ENCODE results near the gene RAB12. TPM values are rescaled to one million over a fixed set of nuclear protein-coding genes. Genes with fewer than 3 reads are reported as not detected.
"Not testable (repeated sequence)": the region's sequence is repeated elsewhere in the genome, so short reads cannot be mapped to it uniquely, and the experiment has no call there.

The RAB12 gene
- polyA plus RNA-seq, 1 experiment = 35.4 TPM

- Histone ChIP-seq H3K9me3 (ENCODE audit: control insufficient read depth, insufficient read depth, low read length) (no peaks in the 10 kb centered on the region), H3K27ac (ENCODE audit: low read depth, low read length) (no peak overlapping the region), H3K27me3 (ENCODE audit: control insufficient read depth, insufficient read depth, low read length) (no peaks in the 10 kb centered on the region), H3K4me3 (ENCODE audit: low read depth, low read length) (no peak overlapping the region)
- no peak for DNase-seq (ENCODE audit: low read depth, low spot score)
- no peak for TF ChIP-seq CTCF (IDR thresholded peaks at IDR 0.05; ENCODE audit: low read depth, low read length)
- ChIA-PET CTCF (interaction anchor here (1.2 kb wide), 1 partner anchor 19 kb away, joined by 6 read pairs; no protein-coding TSS in a partner anchor), POLR2A (no interaction called here)
These were observed 10.8 kb downstream of the RAB12 start for GRCh38 chr18:8619835-8620577.

GRCh38 chr18:8620845-8621244 is 11.6 kb downstream of the RAB12 start:
- POLR2A ChIA-PET = no interaction called here
- Histone ChIP-seq H3K27ac (ENCODE audit: low read depth, low read length) (no peak overlapping the region), H3K27me3 (ENCODE audit: control insufficient read depth, insufficient read depth, low read length) (no peaks in the 10 kb centered on the region), H3K4me3 (ENCODE audit: low read depth, low read length) (no peak overlapping the region), H3K9me3 (ENCODE audit: control insufficient read depth, insufficient read depth, low read length) (no peaks in the 10 kb centered on the region)
- TF ChIP-seq CTCF (IDR thresholded peaks at IDR 0.05; ENCODE audit: low read depth, low read length) = no peak
- DNase-seq (ENCODE audit: low read depth, low spot score) = no peak
- CTCF ChIA-PET = interaction anchor here (1.1 kb wide), 1 partner anchor 33 kb away, joined by 3 read pairs; no protein-coding TSS in a partner anchor

DNA sequence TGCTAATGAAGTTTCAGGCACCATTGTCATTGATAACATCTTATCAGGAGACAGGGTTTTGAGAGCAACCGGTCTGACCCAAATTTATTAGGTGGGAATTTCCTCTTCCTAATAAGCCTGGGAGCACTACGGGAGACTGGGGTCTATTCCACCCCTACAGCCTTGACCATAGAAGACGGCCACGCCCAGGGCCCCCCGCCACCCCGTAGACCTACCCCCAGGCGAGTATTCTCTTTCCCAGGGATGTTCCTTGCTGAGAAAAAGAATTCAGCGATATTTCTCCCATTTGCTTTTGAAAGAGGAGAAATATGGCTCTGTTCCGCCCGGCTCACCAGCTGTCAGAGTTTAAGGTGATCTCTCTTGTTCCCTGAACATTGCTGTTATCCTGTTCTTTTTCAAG is 13.4 kb downstream of the RAB12 start:
- H3K27me3 ChIP-seq (ENCODE audit: control insufficient read depth, insufficient read depth, low read length); POLR2A ChIA-PET; H3K9me3 ChIP-seq (ENCODE audit: control insufficient read depth, insufficient read depth, low read length); H3K4me3 ChIP-seq (ENCODE audit: low read depth, low read length); CTCF ChIA-PET; DNase-seq (ENCODE audit: low read depth, low spot score); H3K27ac ChIP-seq (ENCODE audit: low read depth, low read length): not testable (repeated sequence)

DNA sequence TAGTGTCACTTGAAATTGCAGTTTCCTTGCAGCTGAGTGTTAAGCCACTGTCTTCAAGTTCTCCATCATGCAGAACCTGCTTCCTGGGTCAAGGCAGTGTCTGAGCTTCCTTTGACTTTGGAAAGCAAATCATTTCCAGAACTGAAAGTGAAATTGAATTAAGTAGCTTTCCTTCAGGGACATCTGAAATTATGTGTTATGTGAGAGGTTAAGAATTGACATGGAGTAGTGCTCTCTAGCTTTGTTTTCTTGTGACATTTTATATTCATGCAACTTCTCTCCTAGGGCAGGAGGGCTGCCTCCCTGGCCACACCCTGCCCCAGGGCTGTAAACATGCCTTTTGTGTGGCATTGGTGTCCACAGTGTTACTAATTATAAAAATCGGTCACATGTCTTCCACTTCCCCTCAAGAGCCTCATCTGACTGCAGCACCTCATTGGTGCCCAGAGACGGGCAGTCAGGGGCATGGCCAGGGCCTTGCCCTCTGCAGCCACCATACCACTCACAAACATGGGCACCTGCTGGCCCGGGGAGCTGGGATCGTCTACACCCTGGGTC is 14.4 kb downstream of the RAB12 start:
- ChIA-PET CTCF (no interaction called here), POLR2A (no interaction called here)
- DNase-seq (ENCODE audit: low read depth, low spot score) = no peak
- Histone ChIP-seq H3K27me3 (ENCODE audit: control insufficient read depth, insufficient read depth, low read length) (no peaks in the 10 kb centered on the region), H3K27ac (ENCODE audit: low read depth, low read length) (no peak overlapping the region), H3K4me3 (ENCODE audit: low read depth, low read length) (no peak overlapping the region), H3K9me3 (ENCODE audit: control insufficient read depth, insufficient read depth, low read length) (no peaks in the 10 kb centered on the region)
- TF ChIP-seq CTCF (IDR thresholded peaks at IDR 0.05; ENCODE audit: low read depth, low read length) = no peak

GRCh38 chr18:8625461-8626092 is 16.3 kb downstream of the RAB12 start:
- Histone ChIP-seq H3K9me3 (ENCODE audit: control insufficient read depth, insufficient read depth, low read length) (no peaks in the 10 kb centered on the region), H3K4me3 (ENCODE audit: low read depth, low read length) (no peak overlapping the region), H3K27ac (ENCODE audit: low read depth, low read length) (no peak overlapping the region), H3K27me3 (ENCODE audit: control insufficient read depth, insufficient read depth, low read length) (no peaks in the 10 kb centered on the region)
- ChIA-PET POLR2A (interaction anchor here (0.6 to 1.4 kb wide), 2 partner anchors 8 to 16 kb away, joined by 4 to 11 read pairs; partner anchors contain the start of gene RAB12), CTCF (interaction anchor here (1.1 kb wide), 1 partner anchor 362 kb away, joined by 3 read pairs; no protein-coding TSS in a partner anchor)
- no peak for DNase-seq (ENCODE audit: low read depth, low spot score)
- no peak for TF ChIP-seq CTCF (IDR thresholded peaks at IDR 0.05; ENCODE audit: low read depth, low read length)
